AG08396 (cell line): ENCODE results near the gene SMPDL3B.
A peak's percentile ranks its signal among the peaks of the same experiment; 100 is the strongest.
"Not testable (repeated sequence)": the region's sequence is repeated elsewhere in the genome, so short reads cannot be mapped to it uniquely, and the experiment has no call there.

ENCODE experiments used
- DNase-seq: peaks from one replicate; pipeline ENCODE4 v3.0.0; 2012; ENCODE audit warnings: low spot score, mixed read lengths

SMPDL3B gene

DNA sequence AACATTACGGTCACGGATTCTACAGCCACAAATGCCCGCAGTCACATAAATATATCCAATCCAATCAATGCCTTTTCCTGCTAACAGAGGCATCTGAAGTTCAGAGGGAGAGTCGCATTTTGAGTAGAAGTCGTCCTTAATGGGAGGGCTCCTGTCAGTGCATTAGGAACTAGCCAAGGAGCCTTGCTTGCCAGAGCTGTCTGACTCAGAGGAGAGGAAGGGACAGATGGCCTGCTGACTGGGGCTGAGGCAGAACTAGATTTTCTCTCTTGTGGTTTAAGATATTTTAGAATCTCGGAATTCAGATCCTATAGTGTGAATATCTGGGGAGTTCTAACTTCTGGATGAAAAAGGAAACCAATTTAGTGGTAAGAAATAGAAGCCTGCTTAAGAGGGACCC lies 35.6 kb downstream of the SMPDL3B start:
- DNase-seq: peak; percentile 83

DNA sequence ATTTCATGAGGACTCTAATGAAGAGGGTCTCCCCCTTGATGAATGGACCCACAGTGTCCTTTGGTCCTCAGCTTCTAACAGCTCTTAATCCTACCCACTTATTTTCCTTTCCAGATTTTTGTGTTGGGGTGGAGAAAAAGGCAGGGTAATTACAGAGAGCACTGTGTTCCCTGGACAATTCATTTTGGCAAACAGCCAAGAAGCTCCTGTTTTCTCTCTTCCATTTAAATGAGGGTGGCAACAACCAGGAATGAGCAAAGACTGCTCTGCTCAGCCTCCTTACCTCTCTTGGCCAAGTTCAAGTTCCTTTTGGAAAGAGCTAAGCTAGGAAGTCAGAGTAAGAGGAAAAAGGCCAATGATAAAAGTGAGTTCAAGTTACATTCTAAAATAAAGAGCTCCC lies 36.9 kb downstream of the SMPDL3B start:
- no peak for DNase-seq

DNA sequence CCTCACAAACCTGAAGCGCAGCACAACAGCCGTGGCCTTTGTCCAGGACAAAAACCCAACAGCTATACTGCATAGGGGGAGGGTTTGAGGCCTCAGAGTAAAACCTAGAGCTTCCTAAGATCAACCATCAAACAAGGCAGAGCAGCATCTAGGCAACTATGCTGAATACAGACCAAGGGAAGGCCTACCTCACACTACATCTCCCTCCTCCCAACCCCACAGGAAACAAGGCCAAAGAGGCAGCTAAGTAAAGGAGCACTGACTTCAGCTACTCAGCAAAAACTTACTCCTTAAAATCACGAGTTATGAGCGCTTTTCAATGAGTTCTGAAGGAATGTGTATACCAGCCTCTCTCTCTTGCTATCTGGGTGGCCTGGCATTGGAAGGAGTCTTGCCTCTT lies 37.3 kb downstream of the SMPDL3B start:
- DNase-seq: no peak

DNA sequence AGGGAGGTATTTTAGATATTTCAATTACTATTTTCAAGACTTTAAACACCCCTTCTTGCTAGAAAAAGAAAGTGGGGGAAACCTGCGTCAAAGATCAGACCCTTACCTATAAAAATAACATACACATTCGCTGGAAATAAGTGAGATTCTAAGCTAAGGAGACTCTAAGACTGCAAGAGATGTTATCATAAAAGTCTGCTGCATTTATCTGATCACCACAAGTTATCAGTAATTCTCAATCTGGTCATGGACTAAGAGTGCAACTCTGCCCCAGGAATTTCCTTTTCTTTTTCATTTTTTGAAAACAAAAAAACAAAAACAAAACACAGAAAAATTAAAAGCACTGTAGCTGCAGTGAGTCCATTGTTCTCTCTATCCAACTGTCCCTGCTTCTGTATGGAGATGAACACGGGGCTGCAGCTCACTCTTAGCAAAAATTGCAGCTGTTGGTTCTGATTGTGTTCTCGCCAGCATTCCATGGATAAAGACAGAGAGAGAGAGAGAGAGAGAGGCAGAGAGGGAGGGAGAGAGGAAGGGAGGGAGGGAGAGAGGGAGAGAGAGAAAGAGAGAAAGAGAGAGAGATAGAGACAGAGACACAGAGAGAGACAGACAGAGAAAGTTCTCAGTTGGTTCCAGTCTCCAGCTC lies 39.1 kb downstream of the SMPDL3B start:
- DNase-seq: no peak

DNA sequence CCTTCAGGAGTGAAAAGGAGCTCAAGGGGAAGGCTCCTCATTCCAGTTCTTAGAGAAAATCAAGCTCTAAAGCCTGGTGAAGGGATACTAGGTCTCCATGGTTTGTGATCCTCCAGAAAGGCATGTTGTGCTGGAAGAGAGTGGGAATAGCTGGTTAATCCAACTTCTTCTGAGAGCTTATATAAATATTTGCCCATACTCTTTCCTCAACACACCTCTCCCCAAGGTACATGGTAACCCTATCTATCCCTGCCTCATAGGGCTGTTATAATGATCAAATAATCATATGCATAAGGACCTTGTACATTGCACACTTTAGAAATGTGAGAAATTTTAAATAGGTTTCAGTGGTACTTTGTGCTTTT lies 39.6 kb downstream of the SMPDL3B start:
- no peak for DNase-seq

DNA sequence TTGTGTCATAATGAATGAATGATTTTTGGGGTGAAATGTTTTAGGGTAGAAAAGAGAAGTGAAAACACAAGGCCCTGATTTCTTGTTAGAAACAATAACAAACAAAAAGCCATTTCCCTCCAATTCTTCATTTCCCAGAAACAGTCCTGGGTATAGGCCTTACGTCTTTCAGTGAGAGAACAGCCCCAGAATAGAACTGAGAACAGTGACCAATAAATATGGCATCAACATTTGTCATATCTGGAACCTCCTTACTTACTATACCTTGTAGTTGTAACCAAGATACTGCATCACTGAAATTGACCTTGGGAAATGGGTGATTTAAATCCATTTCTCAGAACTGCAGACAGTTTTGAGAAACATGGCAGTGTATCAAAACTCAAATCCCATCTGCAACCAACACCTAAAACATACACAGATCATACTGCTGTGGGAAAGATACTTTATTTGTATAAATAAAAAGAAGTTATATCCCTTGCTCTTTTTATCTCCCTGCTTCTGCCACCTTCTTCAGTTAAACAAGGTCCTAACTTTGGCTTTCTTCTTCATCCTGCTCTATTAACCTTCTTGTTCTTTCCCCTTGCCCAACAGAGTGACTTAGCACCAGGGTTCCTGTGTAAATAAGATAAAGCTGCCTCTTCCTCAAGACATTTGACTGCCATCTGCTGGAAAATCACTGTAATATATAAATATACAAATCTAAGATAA lies 44.5 kb downstream of the SMPDL3B start:
- peak; percentile 45 for DNase-seq

DNA sequence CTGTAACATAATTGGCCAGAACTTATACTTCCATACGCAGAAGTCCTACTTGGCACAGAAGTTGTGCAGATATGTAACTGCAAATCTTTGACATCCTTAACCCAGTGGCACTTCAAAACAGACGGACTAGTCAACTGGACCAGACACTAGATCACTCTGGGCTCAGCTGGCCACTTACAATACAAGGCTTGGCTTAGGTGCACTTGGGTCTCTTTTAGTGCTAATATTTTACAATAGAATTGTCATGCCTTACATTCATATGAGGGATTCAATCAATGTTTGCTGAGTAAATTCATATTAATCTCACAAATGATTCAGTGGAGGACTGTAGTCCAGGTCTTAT lies 45.0 kb downstream of the SMPDL3B start:
- DNase-seq: no peak

DNA sequence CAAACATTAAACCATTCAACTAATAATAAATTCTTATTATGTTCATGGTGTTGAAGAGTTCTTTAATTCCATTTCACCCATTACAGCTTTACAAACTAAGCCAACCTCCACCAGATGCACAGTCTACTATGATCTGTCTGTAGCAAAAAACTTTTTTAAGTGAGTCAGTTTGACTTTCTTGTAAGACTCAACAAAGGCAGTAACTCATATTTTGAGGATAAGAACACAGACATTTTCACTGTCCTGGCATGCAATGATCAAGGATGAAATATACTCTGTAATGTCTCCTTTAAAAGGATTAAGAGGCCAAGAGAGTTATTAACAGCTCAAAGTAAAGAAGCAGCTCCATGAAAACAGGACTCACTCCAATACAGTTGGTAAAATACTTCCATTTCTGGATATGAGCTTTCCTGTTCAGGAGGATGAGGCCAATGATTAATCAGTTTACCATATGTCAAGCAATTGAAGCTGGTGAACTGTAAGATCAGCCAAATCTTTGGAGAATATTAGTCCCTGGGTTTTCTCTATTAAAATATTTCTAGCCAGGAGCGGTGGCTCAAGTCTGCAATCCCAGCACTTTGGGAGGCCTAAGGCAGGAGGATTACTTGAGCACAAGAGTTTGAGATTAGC lies 45.5 kb downstream of the SMPDL3B start:
- DNase-seq: no peak

DNA sequence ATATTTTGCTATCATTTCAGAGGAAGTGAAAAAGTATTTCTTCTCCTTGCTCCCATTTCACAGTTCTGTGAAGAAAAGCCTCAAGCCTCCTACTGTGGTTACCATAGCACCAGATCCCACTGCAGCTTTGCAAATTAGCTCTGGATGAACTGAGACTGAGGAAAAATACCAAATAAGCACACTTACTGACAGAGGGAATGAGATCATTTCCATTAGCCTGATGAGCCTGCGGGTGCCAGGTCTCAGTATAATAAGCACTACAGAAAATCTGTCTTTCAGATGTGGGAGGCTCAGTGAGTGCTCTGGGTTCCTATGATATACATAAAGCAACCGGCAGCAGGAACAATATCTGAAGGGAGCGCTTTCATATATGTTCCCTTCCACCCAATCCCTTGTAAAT lies 46.3 kb downstream of the SMPDL3B start:
- no peak for DNase-seq

DNA sequence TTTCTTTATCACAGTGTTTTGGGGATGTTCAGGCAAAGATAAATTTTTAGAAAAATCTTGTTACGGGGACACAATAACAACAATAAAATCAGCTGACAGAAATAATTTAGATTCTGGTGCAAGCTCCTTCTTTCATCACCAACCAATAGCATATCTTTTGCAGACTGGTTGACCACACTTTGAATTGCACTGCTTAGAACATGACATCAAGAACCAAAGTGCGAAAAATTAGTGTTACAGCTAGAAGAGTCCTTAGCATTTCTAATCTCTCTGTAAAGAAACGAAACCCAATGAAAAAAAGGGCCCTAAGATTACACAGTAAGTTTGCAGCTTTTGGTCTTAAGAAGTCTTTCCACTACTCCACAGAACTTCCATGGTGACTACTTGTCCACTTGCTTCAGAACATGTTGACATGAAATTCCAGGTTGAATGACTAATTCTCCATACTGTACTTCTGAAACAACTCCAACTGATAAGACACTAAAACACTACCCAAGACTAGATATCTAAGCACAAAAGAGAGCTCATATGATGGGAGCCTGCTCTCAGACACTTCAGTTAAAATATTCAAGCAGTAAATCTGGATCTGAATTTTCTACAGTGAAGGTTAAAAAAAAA lies 56.2 kb downstream of the SMPDL3B start:
- DNase-seq: no peak

DNA sequence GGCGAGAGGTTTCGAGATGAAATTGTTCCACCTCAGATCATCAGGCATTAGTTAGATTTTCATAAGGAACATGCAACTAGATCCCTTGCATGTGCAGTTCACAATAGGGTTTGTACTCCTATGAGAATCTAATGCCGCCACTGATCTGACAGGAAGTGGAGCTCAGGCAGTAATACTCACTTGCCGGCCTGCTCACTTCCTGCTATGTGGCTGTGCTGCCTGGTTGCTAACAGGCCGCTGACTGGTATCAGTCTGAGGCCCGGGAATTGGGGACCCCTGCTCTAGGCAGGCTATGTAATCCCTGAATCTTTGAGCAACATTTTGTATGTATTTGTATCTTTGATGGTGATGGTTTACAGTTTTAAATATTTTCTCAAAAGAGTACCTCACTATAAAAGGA lies 57.5 kb downstream of the SMPDL3B start:
- DNase-seq: no peak

DNA sequence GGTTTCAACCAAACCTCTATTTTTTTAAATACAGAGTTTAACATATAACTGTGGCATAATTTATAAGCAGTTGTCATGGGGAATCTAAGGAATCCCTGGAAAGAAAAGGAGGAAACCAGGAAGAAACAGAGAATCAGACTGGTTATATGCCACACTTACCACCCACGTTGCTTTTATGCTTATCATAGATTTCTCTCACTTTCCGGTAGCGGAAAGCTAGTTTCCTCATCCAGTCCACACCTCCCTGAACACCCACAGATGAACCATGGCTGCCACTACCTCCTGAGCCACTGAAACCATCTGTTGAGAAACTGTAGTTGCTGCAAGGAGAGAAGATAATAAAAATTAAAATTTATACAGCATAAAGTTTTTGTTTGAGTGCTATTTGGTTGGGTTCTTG lies 58.4 kb downstream of the SMPDL3B start:
- no peak for DNase-seq

DNA sequence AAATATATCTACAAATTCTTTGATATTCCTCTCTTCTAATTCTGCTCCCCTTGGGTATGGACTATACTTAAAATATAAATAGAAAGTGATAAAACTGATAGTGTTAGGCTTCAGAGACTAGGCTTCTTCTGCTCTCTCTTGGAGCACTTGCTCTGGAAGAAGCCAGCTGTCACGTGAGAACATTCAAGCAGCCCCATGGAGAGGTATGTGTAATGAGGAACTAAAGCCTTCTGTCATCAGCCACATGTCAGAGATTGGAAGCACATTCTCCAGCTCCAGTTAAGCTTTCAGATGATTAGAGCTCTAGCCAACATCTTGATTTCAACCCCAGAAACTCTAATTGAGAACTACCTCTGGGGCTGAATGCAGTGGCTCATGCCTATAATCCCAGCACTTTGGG lies 59.3 kb downstream of the SMPDL3B start:
- peak; percentile 11 for DNase-seq

DNA sequence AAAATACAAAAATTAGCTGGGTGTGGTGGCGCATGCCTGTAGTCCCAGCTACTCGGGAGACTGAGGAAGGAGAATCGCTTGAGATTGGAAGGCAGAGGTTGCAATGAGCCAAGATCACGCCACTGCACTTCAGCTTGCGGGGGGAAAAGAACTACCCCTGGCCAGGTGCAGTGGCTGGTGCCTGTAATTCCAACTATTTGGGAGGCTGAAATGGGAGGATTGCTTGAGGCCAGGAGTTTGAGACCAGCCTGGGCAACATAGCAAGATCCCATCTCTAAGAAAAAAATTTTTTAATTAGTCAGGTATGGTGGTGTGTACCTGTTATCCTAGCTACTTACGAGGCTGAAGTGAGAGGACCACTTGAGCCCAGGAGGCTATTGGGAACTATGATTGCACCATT lies 59.7 kb downstream of the SMPDL3B start:
- not testable (repeated sequence) for DNase-seq

DNA sequence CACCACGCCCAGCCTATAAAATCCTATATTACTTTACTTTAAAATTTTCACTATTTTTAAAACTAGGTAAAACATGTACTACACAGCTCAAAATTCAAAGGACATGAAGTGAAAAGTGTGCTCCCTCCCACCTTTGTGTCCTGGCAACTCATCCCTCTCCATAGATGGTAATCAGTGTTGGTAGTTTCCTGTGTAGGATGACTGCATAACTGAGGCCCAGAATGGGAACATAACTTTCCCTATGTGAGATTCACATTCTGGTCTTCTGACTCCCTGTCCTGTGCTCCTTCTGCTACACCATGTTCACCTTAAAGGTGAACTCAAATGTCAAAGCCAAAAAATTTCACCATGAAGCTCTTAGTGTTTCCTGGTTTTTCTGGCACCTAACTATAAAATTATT lies 64.3 kb downstream of the SMPDL3B start:
- DNase-seq: no peak

DNA sequence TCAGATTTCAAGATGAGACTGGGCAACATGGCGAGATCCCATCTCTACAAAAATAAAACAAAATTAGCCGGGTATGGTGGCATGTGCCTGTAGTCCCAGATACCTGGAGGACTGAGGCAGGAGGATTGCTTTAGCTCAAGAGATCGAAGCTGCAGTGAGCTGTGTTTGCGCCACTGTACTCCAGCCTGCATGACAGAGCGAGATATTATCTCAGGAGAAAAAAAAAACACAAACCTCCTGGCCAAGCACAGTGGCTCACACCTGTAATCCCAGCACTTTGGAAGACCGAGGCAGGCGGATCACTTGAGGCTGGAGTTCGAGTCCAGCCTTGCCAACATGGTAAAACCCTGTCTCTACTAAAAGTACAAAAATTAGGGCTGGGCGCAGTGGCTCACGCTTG lies 67.8 kb downstream of the SMPDL3B start:
- no peak for DNase-seq

DNA sequence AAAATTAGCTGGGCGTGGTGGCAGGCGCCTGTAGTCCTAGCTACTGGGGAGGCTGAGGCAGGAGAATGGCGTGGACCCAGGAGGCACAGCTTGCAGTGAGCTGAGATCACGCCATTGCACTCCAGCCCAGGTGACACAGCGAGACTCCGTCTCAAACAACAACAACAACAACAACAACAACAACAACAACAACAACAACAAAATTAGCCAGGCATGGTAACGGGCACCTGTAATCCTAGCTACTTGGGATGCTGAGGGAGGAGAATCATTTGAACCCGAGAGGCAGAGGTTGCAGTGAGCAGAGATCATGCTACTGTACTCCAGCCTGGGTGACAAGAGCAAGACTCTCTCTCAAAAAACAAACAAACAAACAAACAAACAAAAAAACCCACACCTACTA lies 68.3 kb downstream of the SMPDL3B start:
- DNase-seq: not testable (repeated sequence)
